Sigmoid colon (tissue), 7 donors: ENCODE measurements around the gene PTPDC1. TPM values are rescaled to one million over a fixed set of nuclear protein-coding genes. Genes with fewer than 3 reads are reported as not detected.

Source experiments
- DNase-seq: peaks from one replicate; pipeline ENCODE4 v3.0.0-alpha.2; 2019
- H3K27ac ChIP-seq, 4 donors: fragments of 200-600 bp; sonication (generic); one replicate each; pipeline ENCODE4 v1.5.1; 2016 to 2019; ENCODE audit warnings: mild to moderate bottlenecking in 1 of 4
- H3K27me3 ChIP-seq, 3 donors: fragments of 200-600 bp; sonication (generic); one replicate each; pipeline ENCODE4 v1.5.1; 2019; ENCODE audit warnings: mild to moderate bottlenecking in 1 of 3
- H3K36me3 ChIP-seq, 4 donors: fragments of 200-600 bp; sonication (generic); one replicate each; pipeline ENCODE4 v1.5.1; 2016 to 2019
- H3K4me1 ChIP-seq, 4 donors: fragments of 200-600 bp; sonication (generic); one replicate each; pipeline ENCODE4 v1.5.1; 2017 to 2019
- H3K4me3 ChIP-seq, 4 donors: fragments of 200-600 bp; sonication (generic); one replicate each; pipeline ENCODE4 v1.5.1; 2017 to 2019; ENCODE audit warnings: mild to moderate bottlenecking in 2 of 4, moderate library complexity in 1 of 4
- H3K9me3 ChIP-seq, 4 donors: fragments of 200-600 bp in 3 of 4; sonication (generic) in 3 of 4; one replicate each; pipeline versions ENCODE4 v1.5.1 to v1.6.1; 2013 to 2019
- EP300 ChIP-seq, 4 donors: sonication (generic); formaldehyde crosslinking; IDR thresholded peaks; one replicate each; pipeline ENCODE4 v1.6.1; 2017; ENCODE audit warnings: antibody characterized with exemption in 4 of 4
- POLR2A ChIP-seq, 2 donors: fragments of 450-650 bp; IDR thresholded peaks; one replicate each; pipeline ENCODE4 v1.6.1; 2016; ENCODE audit warnings: antibody characterized with exemption in 2 of 2, mild to moderate bottlenecking in 2 of 2, moderate library complexity in 2 of 2
- POLR2AphosphoS5 ChIP-seq, 4 donors: sonication (generic); formaldehyde crosslinking; IDR thresholded peaks; one replicate each; pipeline ENCODE4 v1.6.1; 2017; ENCODE audit warnings: antibody characterized with exemption in 4 of 4
- WGBS, 2 donors: extraction: QIAGEN DNeasy Blood & Tissue Kit; methylation state at CpG; one replicate each; pipeline ENCODE4 v1.1.7; 2013; 5-methylcytosine and 5-hydroxymethylcytosine counted together
- intact Hi-C: fragments of 100-400 bp; cut with DNase I; formaldehyde crosslinking; loops from one replicate; pipeline ENCODE4 v1.15.1; 2023
- polyA plus RNA-seq, 3 donors: library from polyadenylated mRNA; stranded (reverse); fragments of 200-250 nt; gene quantifications; one replicate each; pipeline ENCODE4 v1.2.3, GENCODE V29; 2013
- total RNA-seq, 4 donors: library from RNA; depleted of rRNA; stranded (reverse); fragments of >200 nt; gene quantifications; one replicate each; pipeline ENCODE4 v1.1.0, GENCODE V29; 2016
- TF ChIP-seq, protein P1 (sequence below), 4 experiments: fragments of 450-650 bp in 3 of 4; fragments of 200-600 bp in 1 of 4; IDR thresholded peaks; one replicate each; pipeline ENCODE4 v1.5.1; 2016 to 2019; ENCODE audit warnings: antibody characterized with exemption in 4 of 4, mild to moderate bottlenecking in 3 of 4, moderate library complexity in 2 of 4
- donor health status: healthy with polysubstance abuse.
- donor health status: Bipolar disorder and iron deficiency.
- donor health status: healthy.

PTPDC1 gene
- total and polyA plus RNA-seq, 7 donors = 2.1 to 16.3 (median 12.0) TPM

- Histone ChIP-seq H3K4me1 (peaks cover 0 to 11% (median 5%) of the 10 kb centered on the region in 4 donors), H3K36me3 (peaks cover 0 to 9% (median 3%) of the 10 kb centered on the region in 4 donors), H3K27ac (no peak overlapping the region), H3K4me3 (no peak overlapping the region), H3K9me3 (no peaks in the 10 kb centered on the region), H3K27me3 (no peaks in the 10 kb centered on the region)
- intact Hi-C loops = no loop called here
- no peak for TF ChIP-seq EP300 (IDR thresholded peaks at IDR 0.05)
- TF ChIP-seq POLR2A (IDR thresholded peaks at IDR 0.05) = no peak
- no peak for TF ChIP-seq POLR2AphosphoS5 (IDR thresholded peaks at IDR 0.05)
- TF ChIP-seq, protein P1, sequence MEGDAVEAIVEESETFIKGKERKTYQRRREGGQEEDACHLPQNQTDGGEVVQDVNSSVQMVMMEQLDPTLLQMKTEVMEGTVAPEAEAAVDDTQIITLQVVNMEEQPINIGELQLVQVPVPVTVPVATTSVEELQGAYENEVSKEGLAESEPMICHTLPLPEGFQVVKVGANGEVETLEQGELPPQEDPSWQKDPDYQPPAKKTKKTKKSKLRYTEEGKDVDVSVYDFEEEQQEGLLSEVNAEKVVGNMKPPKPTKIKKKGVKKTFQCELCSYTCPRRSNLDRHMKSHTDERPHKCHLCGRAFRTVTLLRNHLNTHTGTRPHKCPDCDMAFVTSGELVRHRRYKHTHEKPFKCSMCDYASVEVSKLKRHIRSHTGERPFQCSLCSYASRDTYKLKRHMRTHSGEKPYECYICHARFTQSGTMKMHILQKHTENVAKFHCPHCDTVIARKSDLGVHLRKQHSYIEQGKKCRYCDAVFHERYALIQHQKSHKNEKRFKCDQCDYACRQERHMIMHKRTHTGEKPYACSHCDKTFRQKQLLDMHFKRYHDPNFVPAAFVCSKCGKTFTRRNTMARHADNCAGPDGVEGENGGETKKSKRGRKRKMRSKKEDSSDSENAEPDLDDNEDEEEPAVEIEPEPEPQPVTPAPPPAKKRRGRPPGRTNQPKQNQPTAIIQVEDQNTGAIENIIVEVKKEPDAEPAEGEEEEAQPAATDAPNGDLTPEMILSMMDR (IDR thresholded peaks at IDR 0.05) = no peak
- DNase-seq = no peak
- 92 to 98% methylated on average over 2 of the region's 2 CpGs for WGBS, 2 donors
Observed at GRCh38 chr9:94100152-94100879, 16.1 kb downstream of the PTPDC1 start.

GRCh38 chr9:94101162-94101853 lies 17.0 kb downstream of the PTPDC1 start:
- peaks cover 0 to 11% (median 5%) of the 10 kb centered on the region in 4 donors for H3K4me1 ChIP-seq
- intact Hi-C loops = no loop called here
- no peak overlapping the region for H3K27ac ChIP-seq
- 80 to 93% methylated on average over 7 of the region's 7 CpGs for WGBS, 2 donors
- no peaks in the 10 kb centered on the region for H3K9me3 ChIP-seq
- TF ChIP-seq, protein P1 (IDR thresholded peaks at IDR 0.05) = no peak
- TF ChIP-seq EP300 (IDR thresholded peaks at IDR 0.05) (no peak), POLR2A (IDR thresholded peaks at IDR 0.05) (no peak), POLR2AphosphoS5 (IDR thresholded peaks at IDR 0.05) (no peak)
- H3K36me3 ChIP-seq = peaks cover 0 to 7% (median 0%) of the 10 kb centered on the region in 4 donors
- no peaks in the 10 kb centered on the region for H3K27me3 ChIP-seq
- DNase-seq = no peak
- H3K4me3 ChIP-seq = no peak overlapping the region

DNA sequence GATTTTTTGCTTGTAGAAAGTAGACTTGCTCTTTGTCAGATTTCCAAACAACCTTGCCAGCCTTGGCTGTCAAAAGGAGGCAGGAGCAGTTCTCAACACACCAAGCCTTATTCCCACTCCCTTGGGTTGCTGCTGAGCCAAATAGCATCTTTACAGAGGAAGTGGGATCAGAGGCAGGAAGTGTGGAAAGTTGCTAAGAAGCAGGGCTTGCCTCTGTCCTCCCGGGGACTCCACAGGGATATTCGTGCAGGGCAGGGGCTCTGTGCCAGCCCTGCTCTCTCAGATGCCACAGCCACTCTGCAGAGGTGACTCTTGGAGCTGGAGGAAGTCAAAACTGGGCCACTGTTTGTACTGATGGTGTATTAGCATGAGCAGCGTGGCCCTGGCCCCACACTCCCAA lies 24.3 kb downstream of the PTPDC1 start:
- intact Hi-C loops = no loop called here
- 66 to 77% methylated on average over 3 of the region's 3 CpGs for WGBS, 2 donors
- TF ChIP-seq, protein P1 (IDR thresholded peaks at IDR 0.05) = no peak
- no peak for TF ChIP-seq POLR2AphosphoS5 (IDR thresholded peaks at IDR 0.05)
- TF ChIP-seq EP300 (IDR thresholded peaks at IDR 0.05) = no peak
- TF ChIP-seq POLR2A (IDR thresholded peaks at IDR 0.05) = no peak
- H3K27ac ChIP-seq = peak overlapping the region in 3 of 4 donors; percentile 30 to 52 (median 49)
- H3K4me3 ChIP-seq = no peak overlapping the region
- H3K9me3 ChIP-seq = no peaks in the 10 kb centered on the region
- no peak for DNase-seq
- no peaks in the 10 kb centered on the region for H3K36me3 ChIP-seq
- H3K4me1 ChIP-seq = peaks cover 0 to 18% (median 18%) of the 10 kb centered on the region in 4 donors
- no peaks in the 10 kb centered on the region for H3K27me3 ChIP-seq

DNA sequence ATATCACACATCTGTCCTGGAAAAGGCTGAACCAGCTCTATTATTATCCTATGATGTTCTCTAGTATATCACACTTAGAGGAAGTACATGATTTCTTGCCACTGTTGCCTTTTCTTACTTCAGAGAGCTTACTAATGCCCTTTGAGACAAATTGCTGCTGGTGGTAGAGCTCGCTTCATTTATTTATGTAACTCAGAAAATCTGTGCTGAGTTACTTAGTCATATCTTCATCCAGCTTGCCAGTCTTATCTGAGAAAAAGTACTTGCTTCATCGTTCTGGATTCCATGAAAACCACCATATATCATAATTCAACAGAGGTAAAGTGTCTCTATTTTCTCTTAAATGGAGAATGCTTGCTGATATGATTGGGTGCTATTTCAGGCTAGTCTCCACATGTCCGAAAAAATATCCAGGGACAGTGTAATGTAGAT lies 26.6 kb downstream of the PTPDC1 start:
- Histone ChIP-seq H3K27ac (no peak overlapping the region), H3K9me3 (no peaks in the 10 kb centered on the region), H3K27me3 (no peaks in the 10 kb centered on the region), H3K36me3 (no peaks in the 10 kb centered on the region), H3K4me3 (no peak overlapping the region), H3K4me1 (peaks cover 0 to 18% (median 18%) of the 10 kb centered on the region in 4 donors)
- DNase-seq = no peak
- intact Hi-C loops = no loop called here
- TF ChIP-seq POLR2AphosphoS5 (IDR thresholded peaks at IDR 0.05) (no peak), EP300 (IDR thresholded peaks at IDR 0.05) (no peak), POLR2A (IDR thresholded peaks at IDR 0.05) (no peak)
- TF ChIP-seq, protein P1 (IDR thresholded peaks at IDR 0.05) = no peak
- 82 to 83% methylated on average over 3 of the region's 3 CpGs for WGBS, 2 donors
